Fibroblast of lung (primary cell): ENCODE results near the gene DDR2.

Experiments used
- EZH2 ChIP-seq: IDR thresholded peaks from 2 replicates; pipeline ENCODE4 v1.5.1; 2012; ENCODE audit warnings: low read length, control low read depth, mild to moderate bottlenecking; ENCODE audit errors: missing control alignments
- TF ChIP-seq, protein P1 (sequence below), 2 donors: IDR thresholded peaks in 1 of 2; conservative IDR thresholded peaks in 1 of 2; 1 replicate in 1 of 2; 2 replicates in 1 of 2; pipeline ENCODE4 v1.5.1; 2011 to 2012; ENCODE audit warnings: low read length in 2 of 2, control low read depth in 1 of 2, inconsistent platforms in 1 of 2, low read depth in 1 of 2, mild to moderate bottlenecking in 1 of 2

DNA sequence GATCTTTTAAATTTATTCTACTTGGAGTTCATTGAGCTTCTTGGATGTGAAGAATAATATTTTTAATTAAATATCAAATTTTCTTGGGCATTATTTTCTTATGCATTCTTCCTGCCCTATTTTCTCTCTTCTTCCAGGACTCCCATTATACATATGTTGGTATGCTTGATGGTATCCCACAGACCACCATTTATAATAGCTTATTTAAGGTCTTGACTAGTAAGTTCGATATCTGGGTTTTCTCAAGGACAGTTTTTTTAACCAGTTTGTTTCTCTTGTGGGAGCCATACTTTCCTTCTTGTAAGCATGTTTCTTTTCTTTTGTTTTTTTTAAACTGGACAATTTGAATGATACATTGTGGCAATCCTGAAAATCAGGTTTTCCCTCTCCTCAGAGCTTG is 15.4 kb upstream of the DDR2 start:
- TF ChIP-seq, protein P1, sequence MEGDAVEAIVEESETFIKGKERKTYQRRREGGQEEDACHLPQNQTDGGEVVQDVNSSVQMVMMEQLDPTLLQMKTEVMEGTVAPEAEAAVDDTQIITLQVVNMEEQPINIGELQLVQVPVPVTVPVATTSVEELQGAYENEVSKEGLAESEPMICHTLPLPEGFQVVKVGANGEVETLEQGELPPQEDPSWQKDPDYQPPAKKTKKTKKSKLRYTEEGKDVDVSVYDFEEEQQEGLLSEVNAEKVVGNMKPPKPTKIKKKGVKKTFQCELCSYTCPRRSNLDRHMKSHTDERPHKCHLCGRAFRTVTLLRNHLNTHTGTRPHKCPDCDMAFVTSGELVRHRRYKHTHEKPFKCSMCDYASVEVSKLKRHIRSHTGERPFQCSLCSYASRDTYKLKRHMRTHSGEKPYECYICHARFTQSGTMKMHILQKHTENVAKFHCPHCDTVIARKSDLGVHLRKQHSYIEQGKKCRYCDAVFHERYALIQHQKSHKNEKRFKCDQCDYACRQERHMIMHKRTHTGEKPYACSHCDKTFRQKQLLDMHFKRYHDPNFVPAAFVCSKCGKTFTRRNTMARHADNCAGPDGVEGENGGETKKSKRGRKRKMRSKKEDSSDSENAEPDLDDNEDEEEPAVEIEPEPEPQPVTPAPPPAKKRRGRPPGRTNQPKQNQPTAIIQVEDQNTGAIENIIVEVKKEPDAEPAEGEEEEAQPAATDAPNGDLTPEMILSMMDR (conservative IDR thresholded peaks at IDR 0.05 in 1 of 2, IDR thresholded peaks at IDR 0.05 in 1 of 2; ENCODE audit: low read depth in 1 of 2, low read length in 2 of 2) = no peak
- TF ChIP-seq EZH2 = no peak
